Left ventricle myocardium superior (tissue), 1 donor: ENCODE data around the gene ELOVL7. TPM values are rescaled to one million over a fixed set of nuclear protein-coding genes. Genes with fewer than 3 reads are reported as not detected.
"Not testable (repeated sequence)": the region's sequence is repeated elsewhere in the genome, so short reads cannot be mapped to it uniquely, and the experiment has no call there.

Source experiments
- ATAC-seq: fragments of 200-7000 bp; cut with Tn5 transposase; one replicate; pipeline ENCODE4 v1.9.1; 2020; ENCODE audit warnings: mild to moderate bottlenecking, moderate library complexity
- DNase-seq: peaks from one replicate; pipeline ENCODE4 v3.0.0-alpha.2; 2020
- intact Hi-C: fragments of 100-400 bp; cut with micrococcal nuclease; formaldehyde crosslinking; loops from one replicate; pipeline ENCODE4 v1.11.0; 2022
- total RNA-seq: library from RNA; stranded (reverse); fragmentation: NEBNext Ultra II Directional; extraction: Animal tissue kit (Norgen Biotek cat#: 25700); gene quantifications from one replicate; pipeline ENCODE4 v1.2.1, GENCODE V29; 2021
- donor health status: DM: no; HTN: yes; CAD: no; lungs with severe emphysema.

Gene ELOVL7
- total RNA-seq, 1 donor from 2014 or later: 0.40 TPM

- intact Hi-C loops: no loop called here
- DNase-seq (no peak), ATAC-seq (no peak)
These were observed 41.1 kb downstream of the ELOVL7 start for GRCh38 chr5:60802986-60803385.

- ATAC-seq (no peak), DNase-seq (no peak)
- intact Hi-C loops: no loop called here
These were observed 41.8 kb downstream of the ELOVL7 start for GRCh38 chr5:60802226-60802625.

GRCh38 chr5:60797482-60798153 is 46.5 kb downstream of the ELOVL7 start:
- ATAC-seq: no peak
- DNase-seq: no peak
- intact Hi-C loops: no loop called here

GRCh38 chr5:60795424-60795950 is 48.6 kb downstream of the ELOVL7 start:
- DNase-seq, ATAC-seq, intact Hi-C loops: not testable (repeated sequence)

GRCh38 chr5:60794691-60795090 is 49.4 kb downstream of the ELOVL7 start:
- intact Hi-C loops: no loop called here
- ATAC-seq: no peak
- DNase-seq: no peak

GRCh38 chr5:60792438-60792837 is 51.6 kb downstream of the ELOVL7 start:
- intact Hi-C loops: no loop called here
- ATAC-seq (no peak), DNase-seq (no peak)

GRCh38 chr5:60789551-60789950 is 54.5 kb downstream of the ELOVL7 start:
- intact Hi-C loops: no loop called here
- DNase-seq: no peak
- no peak for ATAC-seq

- ATAC-seq (no peak), DNase-seq (no peak)
- intact Hi-C loops: no loop called here
These were observed 55.1 kb downstream of the ELOVL7 start for GRCh38 chr5:60788863-60789513.

GRCh38 chr5:60779466-60779865 is 64.6 kb downstream of the ELOVL7 start:
- intact Hi-C loops: no loop called here
- ATAC-seq (no peak), DNase-seq (no peak)

- ATAC-seq: no peak
- no peak for DNase-seq
- intact Hi-C loops: no loop called here
These were observed 67.7 kb downstream of the ELOVL7 start for GRCh38 chr5:60776343-60776742.

GRCh38 chr5:60765019-60765709 is 78.9 kb downstream of the ELOVL7 start:
- ATAC-seq (no peak), DNase-seq (no peak)
- intact Hi-C loops: no loop called here

- no peak for DNase-seq
- intact Hi-C loops: no loop called here
- no peak for ATAC-seq
These were observed 81.0 kb downstream of the ELOVL7 start for GRCh38 chr5:60763061-60763460.

GRCh38 chr5:60754495-60754894 is 89.6 kb downstream of the ELOVL7 start:
- intact Hi-C loops: no loop called here
- ATAC-seq: no peak
- no peak for DNase-seq

- ATAC-seq: no peak
- DNase-seq: no peak
- intact Hi-C loops: no loop called here
These were observed 99.4 kb downstream of the ELOVL7 start for GRCh38 chr5:60744682-60745081.

- DNase-seq: no peak
- ATAC-seq: no peak
- intact Hi-C loops: no loop called here
These were observed 100.4 kb downstream of the ELOVL7 start for GRCh38 chr5:60743511-60744314.

GRCh38 chr5:60740322-60740721 is 103.7 kb downstream of the ELOVL7 start:
- intact Hi-C loops: no loop called here
- DNase-seq (no peak), ATAC-seq (no peak)

- no peak for DNase-seq
- intact Hi-C loops: no loop called here
- no peak for ATAC-seq
These were observed 105.1 kb downstream of the ELOVL7 start for GRCh38 chr5:60738933-60739332.

GRCh38 chr5:60738461-60738860 is 105.6 kb downstream of the ELOVL7 start:
- DNase-seq (no peak), ATAC-seq (no peak)
- intact Hi-C loops: no loop called here

- ATAC-seq, DNase-seq, intact Hi-C loops: not testable (repeated sequence)
These were observed 113.2 kb downstream of the ELOVL7 start for GRCh38 chr5:60730858-60731257.
